Endothelial cell (in vitro differentiated cells): Measurements from ENCODE around the gene LIX1L. TPM values are rescaled to one million over a fixed set of nuclear protein-coding genes. Genes with fewer than 3 reads are reported as not detected.

ENCODE experiments used
- DNase-seq: peaks from one replicate; pipeline ENCODE4 v3.0.0; 2021; ENCODE audit warnings: low spot score
- H3K27ac Mint-ChIP-seq: one replicate; pipeline ENCODE4 v1.8.0; 2021; ENCODE audit warnings: mixed read lengths, inconsistent platforms; ENCODE audit not compliant: unreplicated experiment
- H3K27me3 Mint-ChIP-seq: one replicate; pipeline ENCODE4 v1.8.0; 2021; ENCODE audit warnings: mild to moderate bottlenecking, moderate library complexity, mixed read lengths, inconsistent platforms; ENCODE audit not compliant: unreplicated experiment
- H3K36me3 Mint-ChIP-seq: one replicate; pipeline ENCODE4 v1.8.0; 2021; ENCODE audit warnings: mild to moderate bottlenecking, low read depth, mixed read lengths, inconsistent platforms; ENCODE audit not compliant: unreplicated experiment
- H3K4me1 Mint-ChIP-seq: one replicate; pipeline ENCODE4 v1.8.0; 2021; ENCODE audit warnings: mild to moderate bottlenecking, mixed read lengths, inconsistent platforms; ENCODE audit not compliant: unreplicated experiment
- H3K4me3 Mint-ChIP-seq: one replicate; pipeline ENCODE4 v1.8.0; 2021; ENCODE audit warnings: mild to moderate bottlenecking, mixed read lengths, inconsistent platforms; ENCODE audit not compliant: unreplicated experiment
- H3K9me3 Mint-ChIP-seq: one replicate; pipeline ENCODE4 v1.8.0; 2021; ENCODE audit warnings: mixed read lengths, inconsistent platforms; ENCODE audit not compliant: unreplicated experiment
- total RNA-seq: library from RNA; stranded (reverse); fragmentation: NEBNext Ultra II Directional; extraction: Animal tissue kit (Norgen Biotek cat#: 25700); gene quantifications from one replicate; pipeline ENCODE4 v1.2.1, GENCODE V29; 2021; ENCODE audit not compliant: unreplicated experiment
- TF ChIP-seq, protein P1 (sequence below): fragments of 200-600 bp; sonication (generic); IDR thresholded peaks from one replicate; pipeline ENCODE4 v1.5.0; 2021; ENCODE audit warnings: antibody characterized with exemption; ENCODE audit not compliant: unreplicated experiment

The LIX1L gene
- total RNA-seq, 1 donor from 2014 or later = 83.3 TPM

DNA sequence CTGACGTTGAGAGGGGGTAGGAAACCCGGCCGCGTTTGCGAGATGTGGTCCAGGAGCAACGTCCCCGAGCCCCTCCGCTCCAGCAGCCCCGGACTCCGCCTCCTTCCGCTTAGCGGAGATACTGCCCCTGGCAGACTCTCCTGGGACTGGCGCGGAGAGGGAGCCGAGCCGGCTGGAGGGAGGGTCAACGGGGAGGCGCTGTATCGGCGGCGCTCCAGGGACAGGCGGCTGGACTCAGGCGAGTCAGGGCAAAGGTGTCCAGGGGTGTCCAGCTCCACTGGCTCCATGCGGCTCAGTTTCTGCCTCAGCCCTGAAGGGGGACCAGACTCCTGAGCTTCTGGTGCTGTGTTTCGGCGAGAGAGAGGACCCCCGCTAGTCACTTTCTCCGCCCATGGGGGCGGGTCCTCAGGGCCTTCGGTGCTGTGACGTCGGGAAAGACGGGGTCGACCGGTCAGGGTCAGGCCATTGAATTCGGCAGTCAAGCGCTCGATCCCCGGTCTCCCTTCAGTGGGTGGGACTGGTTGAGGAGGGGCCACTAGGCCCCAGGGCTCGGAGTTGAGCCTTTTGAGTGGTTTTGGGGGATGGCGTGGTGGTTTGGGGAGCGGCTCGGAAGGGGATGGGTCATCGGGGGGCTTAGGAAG, 2.8 kb upstream of the LIX1L start:
- peaks cover 29% of the 10 kb centered on the region for H3K27me3 Mint-ChIP-seq

DNA sequence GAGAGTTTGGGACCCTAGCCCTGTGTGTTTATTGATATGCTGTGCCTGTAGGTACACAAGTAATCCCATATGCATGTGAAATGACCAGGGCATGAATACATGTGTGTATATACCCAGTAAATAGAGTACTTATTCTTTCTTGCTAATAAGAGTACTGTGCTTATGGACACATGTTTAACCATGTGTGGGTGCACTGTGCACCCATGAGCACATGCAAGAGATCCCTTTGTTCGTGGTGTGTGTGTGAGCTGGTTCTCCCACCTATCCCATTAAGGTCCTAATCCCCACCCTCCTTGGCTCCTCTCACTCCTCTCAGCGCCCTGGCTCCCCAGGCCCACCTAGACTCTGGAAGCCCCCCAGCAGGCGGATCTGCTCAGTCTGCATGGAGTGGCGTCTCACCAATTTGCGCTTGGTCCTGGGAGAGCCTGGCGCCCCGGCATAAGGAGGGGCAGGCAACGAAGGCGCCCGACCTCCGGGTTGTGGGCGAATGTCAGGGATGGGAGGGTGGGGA, 2.2 kb upstream of the LIX1L start:
- peaks cover 65% of the 10 kb centered on the region for H3K4me1 Mint-ChIP-seq
- H3K27me3 Mint-ChIP-seq = peaks cover 31% of the 10 kb centered on the region
- TF ChIP-seq, protein P1, sequence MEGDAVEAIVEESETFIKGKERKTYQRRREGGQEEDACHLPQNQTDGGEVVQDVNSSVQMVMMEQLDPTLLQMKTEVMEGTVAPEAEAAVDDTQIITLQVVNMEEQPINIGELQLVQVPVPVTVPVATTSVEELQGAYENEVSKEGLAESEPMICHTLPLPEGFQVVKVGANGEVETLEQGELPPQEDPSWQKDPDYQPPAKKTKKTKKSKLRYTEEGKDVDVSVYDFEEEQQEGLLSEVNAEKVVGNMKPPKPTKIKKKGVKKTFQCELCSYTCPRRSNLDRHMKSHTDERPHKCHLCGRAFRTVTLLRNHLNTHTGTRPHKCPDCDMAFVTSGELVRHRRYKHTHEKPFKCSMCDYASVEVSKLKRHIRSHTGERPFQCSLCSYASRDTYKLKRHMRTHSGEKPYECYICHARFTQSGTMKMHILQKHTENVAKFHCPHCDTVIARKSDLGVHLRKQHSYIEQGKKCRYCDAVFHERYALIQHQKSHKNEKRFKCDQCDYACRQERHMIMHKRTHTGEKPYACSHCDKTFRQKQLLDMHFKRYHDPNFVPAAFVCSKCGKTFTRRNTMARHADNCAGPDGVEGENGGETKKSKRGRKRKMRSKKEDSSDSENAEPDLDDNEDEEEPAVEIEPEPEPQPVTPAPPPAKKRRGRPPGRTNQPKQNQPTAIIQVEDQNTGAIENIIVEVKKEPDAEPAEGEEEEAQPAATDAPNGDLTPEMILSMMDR = no peak
- peak overlapping the region; percentile 70 for H3K4me3 Mint-ChIP-seq
- H3K27ac Mint-ChIP-seq = no peak overlapping the region
- H3K9me3 Mint-ChIP-seq = no peaks in the 10 kb centered on the region
- peaks cover 4% of the 10 kb centered on the region for H3K36me3 Mint-ChIP-seq
- no peak for DNase-seq

More for the DNA sequence above, 2.8 kb upstream of the LIX1L start:
- no peak overlapping the region for H3K27ac Mint-ChIP-seq
- DNase-seq = peak; percentile 75
- H3K4me3 Mint-ChIP-seq = peak overlapping the region; percentile 93
- peaks cover 60% of the 10 kb centered on the region for H3K4me1 Mint-ChIP-seq
- TF ChIP-seq, protein P1 = no peak
- H3K36me3 Mint-ChIP-seq = peaks cover 4% of the 10 kb centered on the region
- no peaks in the 10 kb centered on the region for H3K9me3 Mint-ChIP-seq

DNA sequence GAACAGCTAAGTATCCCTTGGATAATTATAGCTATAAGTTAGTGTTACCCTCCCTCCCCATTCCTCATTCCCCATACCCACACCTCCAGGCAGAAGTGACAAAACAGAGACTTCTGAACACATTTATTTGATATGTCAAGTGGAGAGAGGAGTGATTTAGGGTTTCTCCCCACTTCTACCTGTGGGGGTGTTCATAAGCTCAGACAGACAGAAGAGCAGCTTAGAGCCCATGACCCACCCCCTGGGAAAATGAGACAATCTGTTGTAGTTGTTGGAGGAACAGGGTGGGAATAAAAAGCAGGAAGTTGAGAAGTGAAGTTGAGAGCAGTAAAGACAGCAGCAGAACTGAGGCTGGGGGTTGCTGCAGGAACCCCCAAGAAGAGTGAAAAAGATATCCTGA, 1.5 kb upstream of the LIX1L start:
- peaks cover 31% of the 10 kb centered on the region for H3K27me3 Mint-ChIP-seq
- no peaks in the 10 kb centered on the region for H3K9me3 Mint-ChIP-seq
- peaks cover 4% of the 10 kb centered on the region for H3K36me3 Mint-ChIP-seq
- peak overlapping the region; percentile 39 for H3K27ac Mint-ChIP-seq
- H3K4me1 Mint-ChIP-seq = peaks cover 71% of the 10 kb centered on the region
- TF ChIP-seq, protein P1 = no peak
- peak overlapping the region; percentile 70 for H3K4me3 Mint-ChIP-seq
- no peak for DNase-seq

DNA sequence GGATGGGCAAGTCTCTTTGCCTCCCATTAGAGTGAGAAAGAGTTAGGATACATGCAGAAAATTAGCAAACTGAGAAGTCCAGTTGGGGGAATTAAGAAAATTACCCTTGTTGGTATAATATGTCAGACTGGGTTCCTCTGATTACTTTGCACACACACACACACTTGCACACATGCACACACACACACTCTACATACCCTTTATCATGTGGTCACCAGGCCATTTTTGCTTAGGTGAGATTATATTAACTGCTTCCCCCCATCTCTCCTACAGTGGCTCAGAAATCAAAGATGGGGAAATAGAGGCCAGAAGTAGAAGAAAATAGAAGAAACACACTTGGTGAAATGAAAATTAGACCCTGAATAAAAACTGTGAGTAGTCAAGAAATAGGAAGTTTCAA, 917 bp upstream of the LIX1L start:
- no peak for DNase-seq
- TF ChIP-seq, protein P1 = no peak
- Mint-ChIP-seq H3K4me3 (peak overlapping the region; percentile 70), H3K27ac (peak overlapping the region; percentile 27), H3K9me3 (no peaks in the 10 kb centered on the region), H3K27me3 (peaks cover 31% of the 10 kb centered on the region), H3K36me3 (peaks cover 4% of the 10 kb centered on the region), H3K4me1 (peaks cover 69% of the 10 kb centered on the region)

DNA sequence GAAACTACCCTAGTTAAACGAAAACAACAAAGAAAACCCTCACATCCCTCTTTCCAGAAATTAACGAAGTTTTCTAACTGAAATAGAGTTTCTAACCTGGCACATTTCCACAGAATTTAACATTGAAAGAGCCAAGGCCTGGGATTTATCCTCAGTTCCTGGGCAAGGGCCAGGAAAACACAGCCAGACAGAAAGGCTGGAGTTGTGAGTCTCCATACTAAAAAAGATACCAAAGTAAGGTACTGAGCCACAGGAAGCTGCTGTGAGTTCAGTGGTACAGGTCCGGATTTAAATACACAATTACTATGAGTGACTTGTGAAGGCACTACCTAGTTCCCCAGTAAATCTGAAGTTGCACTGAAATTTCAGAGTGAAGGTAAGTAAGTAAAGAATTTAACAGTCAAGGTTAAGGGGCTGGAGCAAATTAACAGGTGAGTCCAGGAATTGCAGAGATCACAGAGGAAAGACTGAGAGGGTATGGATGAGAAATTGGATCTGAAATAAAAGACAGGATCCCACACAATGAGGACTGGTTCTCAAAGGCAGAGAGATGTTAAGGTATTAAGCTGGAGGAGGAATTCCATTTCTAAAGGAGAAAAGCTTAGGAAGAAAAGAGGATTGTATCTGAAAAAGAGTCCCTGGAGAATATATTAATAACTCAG, 905 bp downstream of the LIX1L start:
- Mint-ChIP-seq H3K27ac (peak overlapping the region; percentile 92), H3K27me3 (peaks cover 23% of the 10 kb centered on the region), H3K4me3 (peak overlapping the region; percentile 96), H3K9me3 (no peaks in the 10 kb centered on the region), H3K4me1 (peaks cover 59% of the 10 kb centered on the region), H3K36me3 (peaks cover 4% of the 10 kb centered on the region)
- TF ChIP-seq, protein P1 = no peak
- no peak for DNase-seq
